ENCODE results near the gene SETD4.

DNA sequence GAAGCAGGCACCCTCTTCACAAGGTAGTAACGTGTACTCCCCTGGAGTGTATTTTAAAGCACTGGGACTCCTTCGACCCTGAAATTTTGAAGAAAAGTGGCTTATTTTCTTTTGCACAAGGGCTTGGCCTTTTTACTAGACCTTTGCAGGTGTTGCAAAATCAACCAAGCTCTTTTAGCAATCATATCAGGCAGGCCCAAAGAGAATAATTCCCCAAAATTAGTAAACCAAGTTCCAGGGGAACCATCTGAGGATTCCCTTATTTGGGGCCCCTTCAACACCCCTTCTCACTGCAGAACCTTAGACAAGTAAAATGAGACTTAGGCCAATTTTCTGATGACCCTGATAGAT, 37.8 kb upstream of the SETD4 start:
- TF ChIP-seq, protein P1, sequence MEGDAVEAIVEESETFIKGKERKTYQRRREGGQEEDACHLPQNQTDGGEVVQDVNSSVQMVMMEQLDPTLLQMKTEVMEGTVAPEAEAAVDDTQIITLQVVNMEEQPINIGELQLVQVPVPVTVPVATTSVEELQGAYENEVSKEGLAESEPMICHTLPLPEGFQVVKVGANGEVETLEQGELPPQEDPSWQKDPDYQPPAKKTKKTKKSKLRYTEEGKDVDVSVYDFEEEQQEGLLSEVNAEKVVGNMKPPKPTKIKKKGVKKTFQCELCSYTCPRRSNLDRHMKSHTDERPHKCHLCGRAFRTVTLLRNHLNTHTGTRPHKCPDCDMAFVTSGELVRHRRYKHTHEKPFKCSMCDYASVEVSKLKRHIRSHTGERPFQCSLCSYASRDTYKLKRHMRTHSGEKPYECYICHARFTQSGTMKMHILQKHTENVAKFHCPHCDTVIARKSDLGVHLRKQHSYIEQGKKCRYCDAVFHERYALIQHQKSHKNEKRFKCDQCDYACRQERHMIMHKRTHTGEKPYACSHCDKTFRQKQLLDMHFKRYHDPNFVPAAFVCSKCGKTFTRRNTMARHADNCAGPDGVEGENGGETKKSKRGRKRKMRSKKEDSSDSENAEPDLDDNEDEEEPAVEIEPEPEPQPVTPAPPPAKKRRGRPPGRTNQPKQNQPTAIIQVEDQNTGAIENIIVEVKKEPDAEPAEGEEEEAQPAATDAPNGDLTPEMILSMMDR (IDR thresholded peaks at IDR 0.05): no peak
- TF ChIP-seq POLR2A (IDR thresholded peaks at IDR 0.05): no peak

Data from body of pancreas (tissue), 4 donors.